ENCODE data around the gene TIAM1.

DNA sequence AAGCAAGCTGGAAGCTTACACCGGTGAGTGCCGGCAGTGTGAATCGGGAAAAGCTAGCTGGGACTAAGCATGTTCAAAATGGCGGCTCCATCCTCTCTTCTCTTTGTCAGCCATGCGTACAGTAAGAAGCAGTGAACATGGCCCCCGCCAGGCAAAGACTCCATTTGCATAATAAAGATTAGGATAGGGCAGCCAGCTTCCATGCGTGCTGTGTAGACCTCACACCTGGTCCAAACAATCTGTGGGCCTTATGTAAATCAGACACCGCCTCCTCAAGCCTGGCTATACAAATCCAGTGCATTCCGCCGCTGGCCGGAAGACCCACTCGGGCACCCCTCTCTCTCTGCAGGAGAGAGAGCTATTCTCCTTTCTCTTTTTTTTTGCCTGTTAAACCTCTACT, 150.3 kb downstream of the TIAM1 start:
- TF ChIP-seq CTCF (IDR thresholded peaks at IDR 0.05) (no peak), POLR2A (IDR thresholded peaks at IDR 0.05) (no peak)

All from vagina (tissue), 2 donors.